Stimulated activated CD4-positive, alpha-beta T cell treated with anti-CD3 and anti-CD28 coated beads, Interleukin-12 subunit alpha, Interleukin-12 subunit beta, amount 100 ng/mL, for 4 hours (primary cell): ENCODE data around the gene DIS3L2.
A peak's percentile ranks its signal among the peaks of the same experiment; 100 is the strongest.

Experiments used
- DNase-seq: peaks from one replicate; pipeline ENCODE4 v3.0.0-alpha.2; 2020

The DIS3L2 gene

DNA sequence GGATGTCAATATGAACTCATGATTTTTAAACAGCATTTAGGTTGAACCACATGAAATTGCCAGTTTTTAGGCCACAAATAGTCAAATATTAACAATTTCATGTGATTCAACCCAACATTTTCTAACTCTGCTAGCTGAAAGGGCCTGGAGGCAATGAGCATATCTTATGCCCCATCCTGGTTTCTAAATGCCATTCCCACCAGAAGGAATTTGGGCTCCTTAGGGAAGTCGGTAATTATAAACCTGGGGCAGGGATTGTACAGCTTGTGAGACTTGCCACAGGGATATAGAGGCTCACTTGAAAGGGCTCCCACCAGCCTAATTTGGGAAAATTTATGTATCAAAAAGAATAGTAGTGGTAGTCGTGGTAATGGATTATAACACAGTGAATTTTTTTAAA, 238.7 kb downstream of the DIS3L2 start:
- DNase-seq = no peak

DNA sequence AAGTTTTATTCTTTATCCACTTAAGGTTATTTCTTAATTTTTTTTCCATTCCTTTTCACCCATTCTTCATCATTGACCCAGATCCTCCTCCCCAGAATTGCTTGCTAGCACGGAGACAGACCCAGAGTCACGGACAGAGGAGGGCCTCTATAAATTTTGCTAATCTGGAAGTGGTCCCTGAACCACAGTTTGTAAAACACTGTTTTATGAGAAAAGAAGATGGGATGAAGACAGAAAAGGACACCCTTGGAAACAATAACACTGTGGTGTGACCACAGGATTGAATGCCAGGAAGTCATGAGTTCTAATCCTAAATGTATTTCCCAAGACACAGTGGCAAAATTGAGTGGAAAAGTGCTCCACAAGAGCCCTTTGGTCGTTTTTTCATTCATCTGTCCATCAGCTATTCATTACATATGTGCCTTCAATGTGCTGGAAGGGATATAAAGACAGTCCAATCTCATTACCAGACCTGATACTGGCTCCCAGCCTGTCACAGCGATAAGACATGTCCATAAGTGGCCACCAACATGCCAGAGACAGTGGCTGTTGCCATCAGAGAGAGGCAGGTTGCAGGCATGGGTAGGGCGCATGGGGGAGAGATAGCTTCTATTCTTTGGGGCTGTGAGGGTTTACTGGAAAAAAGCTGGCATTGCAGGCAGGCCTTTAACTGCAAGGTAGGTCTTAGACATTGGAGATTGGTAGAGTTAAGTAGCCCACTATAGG, 241.8 kb downstream of the DIS3L2 start:
- DNase-seq = no peak

DNA sequence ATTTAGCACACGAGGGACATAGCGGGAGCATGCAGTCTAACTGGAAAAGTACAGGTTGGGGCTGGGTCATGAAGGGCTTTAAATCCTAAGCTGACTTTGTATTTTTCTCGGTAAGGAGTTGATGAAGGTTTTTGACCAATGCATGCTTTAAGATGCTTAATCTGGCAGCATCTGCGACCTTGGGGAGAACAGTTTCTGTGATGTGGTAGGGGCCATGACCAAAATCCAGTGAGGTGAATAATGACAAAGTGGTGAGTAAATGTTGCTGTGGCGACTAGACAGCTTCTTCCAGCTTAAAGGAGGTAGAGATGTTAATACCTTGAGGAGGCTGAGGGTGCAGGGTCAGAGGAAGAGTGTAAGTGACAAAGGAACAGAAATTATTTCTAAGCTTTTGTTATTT, 242.4 kb downstream of the DIS3L2 start:
- DNase-seq = no peak

DNA sequence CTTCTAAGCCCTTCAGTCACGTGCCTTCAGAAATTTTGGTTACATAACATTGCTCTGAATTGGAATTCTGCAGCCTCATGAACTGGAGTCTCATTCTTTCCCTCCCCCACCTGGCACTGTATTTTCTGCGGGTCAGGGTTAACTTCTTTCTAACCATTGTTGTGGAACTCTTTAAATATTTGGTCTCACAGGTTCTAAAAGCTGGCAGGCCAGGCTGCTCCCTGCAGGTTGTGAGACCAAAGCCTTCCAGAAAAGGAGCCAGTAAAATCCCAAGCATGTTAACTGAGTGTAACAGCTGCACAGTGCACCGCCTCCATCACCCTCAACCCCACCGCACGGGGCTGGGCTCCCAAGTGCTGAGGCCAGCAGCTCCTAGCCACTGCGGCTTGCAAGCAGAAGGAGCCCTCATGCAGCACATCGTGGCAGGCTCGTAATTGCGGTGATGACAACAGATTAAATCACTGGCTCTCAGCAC, 243.0 kb downstream of the DIS3L2 start:
- no peak for DNase-seq

DNA sequence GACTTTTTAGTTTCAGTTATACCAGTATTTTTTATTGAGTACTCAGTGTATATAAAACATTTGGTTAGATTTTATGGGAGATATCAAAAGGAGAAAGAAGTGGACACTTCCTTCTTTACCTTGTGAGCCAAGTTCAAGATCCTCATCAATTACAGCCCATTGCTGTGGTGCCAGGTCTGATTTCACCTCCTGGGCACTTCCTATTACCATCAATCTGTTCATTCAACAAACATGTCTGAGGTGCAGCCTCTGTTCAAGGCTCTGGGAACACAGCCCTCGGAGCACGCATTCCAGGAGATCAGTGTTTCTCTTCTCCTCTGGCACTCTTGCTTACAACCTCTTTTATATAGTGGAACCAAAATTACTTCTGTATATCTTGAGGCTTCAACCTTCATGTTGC, 245.7 kb downstream of the DIS3L2 start:
- no peak for DNase-seq

DNA sequence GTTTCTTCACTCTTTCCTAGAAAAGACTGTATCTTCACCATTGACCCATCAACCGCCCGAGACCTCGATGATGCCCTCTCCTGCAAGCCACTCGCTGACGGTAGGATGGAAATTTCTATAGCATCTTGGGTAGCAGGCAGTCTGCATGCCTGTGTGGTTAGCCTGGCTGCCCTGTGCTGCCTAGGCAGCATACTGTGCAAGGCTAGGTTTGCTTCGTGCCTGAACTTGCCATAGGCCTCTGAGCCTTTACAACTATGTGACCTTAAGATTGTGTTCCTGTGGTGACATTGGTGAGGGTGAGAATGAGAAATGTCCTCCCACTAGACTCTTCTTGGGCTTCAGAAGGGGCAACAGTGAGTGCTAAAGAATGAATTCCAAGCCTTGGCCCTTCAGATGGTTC, 248.8 kb downstream of the DIS3L2 start:
- DNase-seq = no peak

DNA sequence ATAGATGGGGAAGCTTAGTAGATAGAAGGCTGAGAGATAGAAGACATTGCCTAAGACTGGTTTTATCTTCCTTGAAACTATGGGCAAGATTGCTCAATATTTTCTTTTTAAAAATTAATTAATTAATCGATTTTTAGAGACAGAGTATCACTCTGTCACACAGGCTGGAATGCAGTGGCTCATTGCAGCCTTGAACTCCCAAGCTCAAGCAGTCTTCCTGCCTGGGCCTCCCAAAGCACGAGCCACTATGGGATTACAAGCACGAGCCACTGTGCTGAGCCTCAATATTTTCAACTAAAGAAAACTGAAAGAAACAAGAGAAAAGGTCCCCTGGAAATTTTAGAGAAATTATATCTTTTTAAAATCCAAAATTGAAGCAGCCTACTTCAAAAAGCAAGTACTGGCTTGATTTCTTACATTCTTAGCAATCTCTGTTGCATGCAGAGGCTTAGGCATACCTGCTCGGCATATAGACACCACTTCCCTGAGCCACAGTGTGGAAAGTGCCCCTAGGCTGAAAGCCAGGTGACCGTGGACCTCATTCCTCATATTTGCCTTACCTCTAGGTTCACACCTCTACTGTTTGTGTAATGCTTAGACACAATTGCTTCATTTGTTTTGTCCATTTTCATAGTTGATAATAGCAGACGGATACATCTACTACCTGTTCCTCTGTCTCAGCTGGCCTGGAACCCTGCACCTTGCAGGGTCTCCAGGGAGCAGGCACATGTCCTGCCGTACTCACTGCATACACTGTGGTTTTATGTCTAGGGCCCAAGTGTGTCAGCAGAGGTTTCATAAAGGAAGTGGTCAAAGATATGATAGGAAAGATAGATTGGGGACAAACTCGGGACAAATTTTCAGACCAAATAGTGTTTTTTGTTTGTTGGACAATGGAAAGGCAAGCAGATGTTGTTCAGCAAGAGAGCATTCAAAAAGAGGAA, 250.5 kb downstream of the DIS3L2 start:
- DNase-seq = no peak

DNA sequence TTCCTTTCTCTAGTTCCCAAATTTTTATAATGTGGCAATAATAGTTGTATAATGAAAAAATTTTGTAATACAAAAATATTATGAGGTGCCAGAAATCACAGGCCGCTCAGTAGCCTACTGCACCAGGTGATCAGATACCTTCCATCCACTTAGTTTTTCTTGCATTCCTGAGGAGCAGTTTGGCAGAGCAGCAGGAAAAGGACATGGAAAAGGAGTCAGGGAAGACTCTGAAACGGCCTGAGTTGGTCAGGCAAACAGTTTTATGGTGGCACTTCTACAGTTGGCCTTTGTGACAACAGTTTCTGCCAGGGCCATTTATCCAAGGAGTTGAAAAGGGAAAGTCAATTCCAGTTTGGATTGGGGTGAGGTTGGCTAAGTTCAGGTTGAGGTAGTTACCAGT, 251.7 kb downstream of the DIS3L2 start:
- no peak for DNase-seq

DNA sequence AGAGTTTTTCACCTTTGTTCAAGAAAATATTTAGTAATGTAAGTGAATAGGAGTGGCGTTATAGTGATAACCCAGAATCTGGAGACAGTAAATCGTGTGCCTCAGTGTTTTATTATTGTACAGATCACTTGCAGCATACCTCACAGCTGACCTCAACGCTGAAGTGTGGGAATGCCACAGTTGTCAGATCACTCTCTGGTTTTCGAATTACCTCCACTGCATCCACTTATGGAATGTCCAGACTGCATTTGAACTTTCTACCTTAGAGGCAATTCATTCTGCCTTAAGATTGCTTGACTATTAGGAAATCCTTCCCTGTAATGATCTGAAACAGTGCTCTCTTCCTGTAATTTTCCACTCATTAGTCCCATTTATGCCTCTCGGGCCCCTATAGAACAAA, 252.5 kb downstream of the DIS3L2 start:
- DNase-seq = no peak

DNA sequence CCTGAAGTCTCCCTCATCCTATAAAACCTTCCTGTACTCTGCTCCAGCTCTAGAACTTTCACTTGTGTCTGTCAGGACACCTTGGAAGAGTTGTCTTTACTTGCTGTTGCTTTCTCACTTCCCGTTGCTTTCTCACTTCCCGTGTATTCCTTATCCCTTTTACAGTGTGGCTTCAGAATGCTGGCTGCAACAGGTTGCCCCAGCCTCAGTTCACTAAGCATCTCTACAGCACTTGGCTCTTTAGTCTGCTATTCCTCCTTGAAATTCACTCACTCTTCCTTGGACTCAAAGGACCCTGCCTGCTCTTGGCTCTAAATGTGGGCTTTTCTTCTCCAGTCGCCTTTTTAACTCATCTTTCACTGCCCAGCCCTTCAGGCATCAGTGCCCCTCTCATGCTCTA, 254.5 kb downstream of the DIS3L2 start:
- DNase-seq = no peak

DNA sequence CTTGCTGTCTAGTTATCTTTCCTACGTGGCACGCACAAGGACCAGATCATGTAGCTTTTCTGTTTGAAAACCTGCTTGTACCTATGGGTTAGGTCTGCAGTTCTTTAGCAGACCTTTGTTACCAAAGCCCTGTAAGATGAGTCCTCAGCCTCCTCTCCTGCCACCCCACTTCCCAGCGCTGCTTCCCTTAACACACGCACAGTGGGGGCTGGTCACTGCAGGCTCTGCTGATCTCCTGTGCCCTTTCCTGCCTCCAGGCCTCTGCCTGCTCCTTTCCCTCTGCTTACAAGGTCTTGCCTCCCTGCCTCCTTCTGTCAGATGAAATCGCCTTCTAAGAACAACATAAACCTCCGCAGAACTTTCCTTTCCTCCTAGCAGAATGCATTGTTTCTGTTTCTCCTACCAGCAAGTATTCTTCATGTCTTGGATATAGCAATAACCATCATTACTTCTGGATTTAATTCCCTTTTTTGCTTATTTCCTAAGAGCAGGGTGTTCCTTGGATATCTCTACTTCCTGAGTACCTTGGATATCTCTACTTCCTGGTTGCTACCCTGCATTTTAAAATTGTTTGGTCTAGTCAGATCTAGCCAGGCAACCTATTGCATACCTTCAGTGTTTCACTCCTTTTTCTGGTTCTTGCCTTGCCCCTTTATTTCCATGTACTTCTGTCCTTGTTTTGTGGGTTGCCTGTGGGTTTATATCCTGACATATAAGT, 257.4 kb downstream of the DIS3L2 start:
- DNase-seq = no peak

DNA sequence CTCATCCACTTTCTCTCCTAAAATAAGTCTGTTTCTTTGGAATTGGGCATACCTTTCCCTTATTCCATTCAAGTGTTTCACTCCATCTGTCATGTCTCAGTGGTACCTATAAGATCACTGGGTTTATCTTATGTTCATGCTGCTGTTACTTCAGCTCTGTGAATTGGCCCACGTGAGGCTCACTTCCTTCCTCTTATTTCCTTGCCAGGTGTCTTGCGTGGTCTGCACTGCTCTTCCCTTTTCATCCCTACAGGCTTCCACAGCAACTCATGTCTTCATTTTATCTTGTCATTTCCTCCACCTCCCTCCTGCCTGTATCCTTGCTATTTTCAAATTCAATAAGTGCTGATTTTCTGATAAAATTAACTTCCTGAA, 258.0 kb downstream of the DIS3L2 start:
- DNase-seq = no peak

DNA sequence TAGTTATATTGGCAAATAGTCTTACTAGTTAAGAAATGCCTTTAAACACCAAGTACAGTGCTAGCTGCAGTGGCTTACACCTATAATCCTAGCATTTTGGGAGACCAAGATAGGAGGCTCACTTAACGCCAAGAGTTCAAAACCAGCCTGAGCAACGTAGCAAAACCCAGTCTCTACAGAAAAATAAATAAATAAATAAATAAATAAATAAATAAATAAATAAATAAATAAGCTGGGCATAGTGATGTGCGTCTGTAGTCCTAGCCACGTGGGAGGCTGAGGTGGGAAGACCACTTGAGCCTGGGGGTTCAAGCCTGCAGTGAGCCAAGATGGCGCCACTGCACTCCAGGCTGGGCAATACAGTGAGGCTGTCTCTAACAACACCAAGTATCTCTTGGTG, 258.4 kb downstream of the DIS3L2 start:
- no peak for DNase-seq

DNA sequence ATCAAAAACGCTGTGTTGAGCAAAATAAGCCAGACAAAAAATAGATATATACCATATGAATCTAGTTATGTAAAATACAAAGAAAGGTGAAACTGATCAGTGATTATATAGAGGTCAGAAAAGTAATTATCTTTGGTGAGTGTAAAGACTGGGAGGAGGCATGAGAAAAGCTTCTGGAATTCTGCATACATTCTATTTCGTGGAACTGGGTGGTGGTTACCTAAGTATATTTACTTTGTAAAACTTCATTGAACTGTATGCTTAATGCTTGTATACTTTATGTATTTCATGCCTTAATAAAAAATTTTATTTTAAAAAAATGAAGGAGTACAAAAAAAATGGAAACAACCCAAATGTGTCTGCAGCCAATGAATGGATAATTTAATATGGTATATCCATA, 263.9 kb downstream of the DIS3L2 start:
- no peak for DNase-seq

DNA sequence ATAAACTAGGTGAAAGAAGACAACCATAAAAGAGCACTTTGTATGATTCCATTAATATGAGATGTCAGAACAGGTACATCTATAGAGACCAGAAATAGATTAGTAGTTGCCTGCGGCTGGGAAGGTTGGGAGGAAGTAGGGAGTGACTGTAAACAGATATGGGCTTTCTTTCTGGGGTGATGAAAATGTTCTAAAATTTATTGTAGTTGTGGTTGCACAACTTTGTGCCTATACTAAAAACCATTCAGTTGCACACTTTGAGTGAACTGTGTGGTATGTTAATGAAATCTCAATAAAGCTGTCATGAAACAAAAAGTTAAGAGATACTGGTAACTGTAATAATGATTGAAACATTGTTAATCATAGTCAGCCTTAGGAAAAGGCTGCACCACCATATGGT, 264.4 kb downstream of the DIS3L2 start:
- no peak for DNase-seq

DNA sequence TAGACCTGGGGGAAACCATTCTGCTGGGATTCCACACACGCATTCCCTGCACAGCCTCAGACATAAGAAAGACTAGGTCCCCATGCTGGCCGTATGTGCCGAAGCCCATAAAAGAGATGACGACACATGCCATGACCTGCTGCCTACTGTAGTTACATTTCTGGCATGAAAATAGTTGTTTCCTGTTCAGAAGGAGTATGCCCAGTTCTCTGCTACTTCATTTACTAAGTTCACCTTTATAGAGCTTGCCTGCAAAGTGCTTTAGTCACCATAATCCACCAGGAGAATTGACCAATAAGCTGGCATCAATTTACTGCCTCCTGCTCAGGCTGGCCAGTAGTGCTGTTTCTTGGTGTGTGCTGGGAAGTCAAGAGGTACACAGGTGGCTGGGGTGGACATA, 266.8 kb downstream of the DIS3L2 start:
- no peak for DNase-seq

DNA sequence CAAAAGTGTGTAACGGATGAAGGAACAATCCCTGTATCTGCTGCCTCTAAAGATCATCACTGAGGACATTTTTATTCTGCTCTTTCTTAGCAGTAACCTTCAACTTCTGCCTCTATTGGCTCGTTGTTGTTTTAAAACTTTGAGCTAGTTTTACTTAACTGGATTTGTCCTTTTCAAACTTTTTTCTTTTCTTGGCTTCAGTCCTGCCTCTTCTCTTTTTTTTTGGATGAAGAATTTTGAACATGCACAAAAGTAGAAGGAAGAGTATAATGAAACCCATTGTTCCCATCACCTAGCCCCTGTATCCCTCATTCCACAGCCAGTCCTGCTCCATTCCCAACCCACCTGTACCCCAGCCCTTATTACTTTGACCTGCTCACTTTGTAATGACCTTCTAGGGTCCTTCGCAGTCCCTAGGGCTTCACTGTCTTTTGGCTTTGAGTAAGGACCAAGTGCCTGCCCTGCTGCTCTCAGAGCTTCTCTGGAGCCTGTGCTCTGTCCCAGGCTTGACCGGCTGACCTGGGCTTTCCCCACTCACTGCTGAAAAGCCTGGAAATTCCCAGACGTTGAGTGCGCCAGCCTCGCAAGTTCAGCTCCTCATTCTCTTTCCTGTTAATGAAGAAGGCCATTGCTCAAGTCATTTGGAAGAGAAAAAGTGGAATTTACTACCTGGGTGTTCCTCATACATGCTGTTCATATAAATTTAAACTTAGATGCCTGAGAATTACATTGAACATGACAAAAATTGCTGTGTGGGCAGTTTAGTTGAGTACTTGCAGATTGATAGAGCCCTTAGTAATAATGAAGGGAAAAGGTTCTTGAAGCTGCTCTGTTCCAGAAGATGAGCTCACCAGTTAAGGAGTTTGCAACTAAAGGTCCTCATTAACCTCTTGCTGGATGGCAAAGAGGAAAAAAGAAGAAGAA, 267.7 kb downstream of the DIS3L2 start:
- DNase-seq = no peak

DNA sequence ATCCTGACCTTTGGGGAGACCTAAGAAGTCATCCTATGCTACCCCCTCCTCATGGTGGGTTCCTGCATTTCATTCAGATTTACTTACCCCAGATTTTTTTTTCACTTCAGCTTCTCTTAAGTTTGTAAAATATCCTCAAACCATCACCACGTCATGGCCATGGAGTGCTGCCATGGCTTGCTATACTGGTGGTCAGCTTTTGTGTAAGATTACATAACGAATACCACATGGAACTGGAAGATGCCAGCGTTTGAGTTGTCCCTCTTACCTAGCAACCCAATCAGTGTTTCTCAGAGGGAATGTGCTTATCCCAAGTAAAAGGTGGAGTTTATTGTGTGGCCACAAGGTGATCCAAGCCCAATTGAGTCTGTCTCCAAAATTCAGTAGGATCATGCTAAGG, 268.4 kb downstream of the DIS3L2 start:
- no peak for DNase-seq

DNA sequence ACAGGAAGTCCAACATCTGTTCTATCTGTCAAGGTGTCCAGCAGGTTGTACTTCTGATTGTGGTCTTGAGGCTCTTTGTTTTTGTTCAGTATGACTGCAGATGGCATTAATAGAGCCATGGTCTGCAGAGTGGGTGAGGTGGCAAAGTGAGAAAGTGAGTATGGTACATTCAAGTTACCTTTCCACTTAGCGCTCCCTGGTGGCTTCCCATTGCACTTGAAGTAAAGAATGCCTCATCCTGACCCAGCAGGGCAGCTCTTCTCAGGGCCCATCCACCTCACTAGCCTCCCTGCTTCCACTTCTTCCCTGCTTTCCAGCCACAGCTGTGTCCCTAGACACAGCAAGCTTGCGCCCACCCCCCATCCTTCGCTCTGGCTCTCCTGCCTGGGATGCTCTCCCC, 269.0 kb downstream of the DIS3L2 start:
- DNase-seq = peak; percentile 19

DNA sequence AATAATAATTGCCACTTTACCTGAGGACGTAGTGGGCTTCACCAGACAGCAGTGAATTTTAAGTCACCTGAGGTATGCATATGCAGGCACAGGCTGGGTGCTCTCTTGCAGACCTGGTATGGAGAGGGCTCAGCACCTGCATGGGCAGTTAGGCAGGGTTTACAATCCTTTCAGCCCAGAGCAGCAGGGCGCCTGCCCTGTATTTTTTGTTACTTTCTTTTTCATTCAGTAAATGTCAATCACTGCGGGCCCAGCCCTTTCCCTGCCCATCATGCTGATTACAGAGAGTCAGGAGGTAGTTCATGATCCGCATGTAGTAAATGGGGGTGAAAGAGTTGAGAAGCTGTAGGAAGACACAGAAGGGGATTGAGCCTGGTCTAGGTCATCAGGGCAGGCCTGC, 270.0 kb downstream of the DIS3L2 start:
- DNase-seq = no peak

DNA sequence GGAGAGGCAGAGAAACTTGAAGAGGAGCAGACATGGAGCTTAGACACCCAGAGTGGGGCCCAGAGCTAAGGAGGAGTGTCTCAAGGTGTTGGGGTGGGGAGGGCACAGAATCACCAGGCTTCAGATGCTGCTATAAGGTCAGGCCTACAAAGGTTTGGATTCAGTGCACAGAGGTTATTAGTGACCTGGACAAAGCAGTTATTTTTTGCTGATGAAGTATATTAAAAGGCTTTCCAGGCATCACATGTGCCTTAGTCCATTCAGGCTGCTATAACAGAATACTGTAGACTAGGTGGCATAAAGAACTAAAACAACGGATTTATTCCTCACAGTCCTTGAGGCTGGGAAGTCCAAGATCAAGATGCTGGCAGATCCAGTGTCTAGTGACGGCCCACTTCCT, 271.4 kb downstream of the DIS3L2 start:
- DNase-seq = no peak

DNA sequence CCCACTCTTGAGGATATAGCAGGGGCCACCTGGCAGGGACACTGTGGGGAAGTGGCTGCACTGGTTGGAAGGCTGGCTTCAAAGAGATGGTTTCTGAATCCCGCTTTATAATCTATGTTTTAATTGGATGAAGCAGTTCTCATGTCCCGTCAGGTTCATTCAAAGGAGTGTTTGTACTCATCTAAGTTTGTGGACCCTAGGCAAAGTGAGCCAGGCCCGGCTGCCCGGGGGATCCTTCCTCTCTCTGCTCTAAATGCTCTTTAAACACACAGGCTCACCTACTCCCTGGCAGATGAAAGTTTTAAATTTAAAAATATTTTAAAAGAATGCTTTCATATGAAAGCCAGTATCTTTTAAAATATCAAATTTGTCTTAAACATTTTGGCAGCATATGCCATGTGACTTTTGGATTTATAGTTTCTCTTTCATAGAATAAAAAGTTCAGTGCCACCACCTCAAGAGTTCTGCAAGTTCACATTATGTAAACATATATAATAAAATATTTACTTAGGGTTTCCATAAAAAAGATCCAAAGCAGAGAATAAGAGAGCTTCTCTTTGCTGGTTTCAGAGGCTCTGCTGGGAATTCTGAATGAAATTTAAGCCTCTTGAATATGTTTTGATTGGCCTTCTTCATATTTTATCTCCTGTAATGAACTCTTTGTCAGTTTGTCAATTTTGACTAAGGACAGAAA, 273.6 kb downstream of the DIS3L2 start:
- DNase-seq = no peak
